IPS-18c (cell line): ENCODE measurements around the gene ZRANB2.

Source experiments
- H3K4me3 ChIP-seq: 2 replicates; pipeline ENCODE4 v1.7.0; 2013; ENCODE audit warnings: low read depth, mild to moderate bottlenecking, low read length, moderate library complexity; ENCODE audit not compliant: insufficient read depth
- H3K9me3 ChIP-seq: one replicate; pipeline ENCODE4 v1.6.1; 2013; ENCODE audit warnings: mild to moderate bottlenecking, low read length, moderate library complexity; ENCODE audit not compliant: control insufficient read depth, insufficient read depth

The ZRANB2 gene

GRCh38 chr1:71041806-71042205, 39.0 kb downstream of the ZRANB2 start:
- H3K9me3 ChIP-seq: no peaks in the 10 kb centered on the region
- no peak overlapping the region for H3K4me3 ChIP-seq

GRCh38 chr1:71039661-71040262, 41.1 kb downstream of the ZRANB2 start:
- H3K9me3 ChIP-seq: no peaks in the 10 kb centered on the region
- no peak overlapping the region for H3K4me3 ChIP-seq

GRCh38 chr1:71038942-71039341, 41.9 kb downstream of the ZRANB2 start:
- Histone ChIP-seq H3K9me3 (no peaks in the 10 kb centered on the region), H3K4me3 (no peak overlapping the region)

GRCh38 chr1:71037829-71038620, 42.8 kb downstream of the ZRANB2 start:
- Histone ChIP-seq H3K4me3 (no peak overlapping the region), H3K9me3 (no peaks in the 10 kb centered on the region)

- Histone ChIP-seq H3K4me3 (no peak overlapping the region), H3K9me3 (no peaks in the 10 kb centered on the region)
These were observed 43.8 kb downstream of the ZRANB2 start for GRCh38 chr1:71037066-71037465.

DNA sequence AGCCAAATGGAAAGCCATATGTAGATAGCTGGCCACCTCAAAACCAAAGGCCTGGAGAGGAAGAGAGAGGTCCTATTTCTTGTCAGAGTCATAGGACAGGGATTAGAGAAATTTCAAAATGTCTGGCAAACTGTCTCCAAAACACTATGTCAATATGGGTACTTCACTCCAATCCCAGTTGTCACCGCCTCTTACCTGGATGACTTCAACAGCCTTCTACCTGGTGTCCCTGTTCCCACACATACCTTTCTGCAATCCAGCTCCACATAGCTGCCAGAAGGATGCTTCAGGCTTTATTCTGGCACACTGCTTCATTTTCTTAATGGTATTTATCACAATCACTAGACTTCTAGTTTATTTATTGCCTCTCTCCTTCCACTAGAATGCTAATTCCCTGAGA, 47.7 kb downstream of the ZRANB2 start:
- H3K4me3 ChIP-seq: no peak overlapping the region; the same call in 1 of the 2 replicates
- no peaks in the 10 kb centered on the region for H3K9me3 ChIP-seq

GRCh38 chr1:71031426-71031825, 49.4 kb downstream of the ZRANB2 start:
- Histone ChIP-seq H3K9me3 (no peaks in the 10 kb centered on the region), H3K4me3 (no peak overlapping the region)

DNA sequence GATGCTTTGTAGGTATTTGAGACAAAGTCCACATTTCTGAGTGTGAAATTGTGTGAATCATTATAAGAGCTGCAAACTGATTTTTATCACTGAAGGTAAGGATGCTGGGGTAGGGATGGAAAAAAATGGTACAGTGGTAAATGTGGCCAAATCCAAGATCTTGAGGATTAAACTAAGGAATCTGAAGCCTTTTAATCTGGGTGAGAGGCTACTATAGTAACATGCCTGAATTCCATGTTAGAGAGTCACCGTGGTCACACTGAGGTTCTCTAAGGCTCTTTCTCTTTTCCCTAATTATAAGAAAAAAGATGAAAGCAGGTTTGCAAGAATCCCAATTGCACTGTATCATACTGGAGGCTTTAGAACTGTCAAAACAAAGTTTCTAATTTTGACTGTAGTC, 50.8 kb downstream of the ZRANB2 start:
- H3K4me3 ChIP-seq: no peak overlapping the region
- H3K9me3 ChIP-seq: no peaks in the 10 kb centered on the region

GRCh38 chr1:71028981-71029380, 51.9 kb downstream of the ZRANB2 start:
- Histone ChIP-seq H3K9me3 (no peaks in the 10 kb centered on the region), H3K4me3 (no peak overlapping the region)

DNA sequence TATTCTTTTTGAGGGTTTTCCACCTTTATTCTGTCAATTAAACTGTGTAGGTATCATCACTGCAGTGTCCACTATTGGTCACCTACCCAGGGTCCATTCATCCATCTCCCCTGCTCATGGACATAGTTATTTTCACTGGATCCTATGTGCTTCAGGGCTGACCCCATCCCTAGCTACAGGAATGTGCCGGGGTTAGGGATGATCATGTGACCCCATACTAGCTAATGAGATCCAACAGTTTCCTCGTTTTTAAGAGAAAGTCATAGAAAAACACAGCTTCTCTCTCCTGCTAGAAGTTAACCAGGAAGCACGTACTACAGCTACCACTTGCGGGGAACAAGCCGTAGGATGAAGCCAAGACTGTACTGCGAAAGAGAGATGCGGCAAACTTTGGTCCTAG, 52.8 kb downstream of the ZRANB2 start:
- H3K9me3 ChIP-seq: no peaks in the 10 kb centered on the region
- no peak overlapping the region for H3K4me3 ChIP-seq

GRCh38 chr1:71026093-71026492, 54.7 kb downstream of the ZRANB2 start:
- H3K9me3 ChIP-seq: no peaks in the 10 kb centered on the region
- no peak overlapping the region for H3K4me3 ChIP-seq

- no peak overlapping the region for H3K4me3 ChIP-seq
- no peaks in the 10 kb centered on the region for H3K9me3 ChIP-seq
These were observed 57.3 kb downstream of the ZRANB2 start for GRCh38 chr1:71023515-71023914.

GRCh38 chr1:71019233-71019969, 61.4 kb downstream of the ZRANB2 start:
- Histone ChIP-seq H3K4me3 (no peak overlapping the region), H3K9me3 (no peaks in the 10 kb centered on the region)

- no peaks in the 10 kb centered on the region for H3K9me3 ChIP-seq
- no peak overlapping the region for H3K4me3 ChIP-seq
These were observed 62.0 kb downstream of the ZRANB2 start for GRCh38 chr1:71018791-71019190.

DNA sequence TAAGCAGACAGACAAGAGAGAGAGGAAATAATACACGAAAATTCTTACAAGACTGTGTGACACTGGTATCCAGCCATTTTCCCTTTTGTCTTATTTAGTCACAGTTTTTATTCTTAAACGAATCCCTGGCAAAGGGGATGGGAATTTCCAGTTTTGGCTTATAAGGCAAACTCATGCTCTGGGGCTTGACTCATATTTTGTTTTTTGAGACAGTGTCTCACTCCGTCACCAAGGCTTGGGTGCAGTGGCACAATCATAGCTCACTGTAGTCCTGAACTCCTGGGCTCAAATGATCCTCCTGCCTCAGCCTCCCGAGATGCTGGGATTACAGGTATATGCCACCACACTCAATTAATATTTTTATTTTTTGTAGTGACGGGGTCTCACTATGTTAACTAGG, 65.1 kb downstream of the ZRANB2 start:
- H3K9me3 ChIP-seq: no peaks in the 10 kb centered on the region
- no peak overlapping the region for H3K4me3 ChIP-seq

DNA sequence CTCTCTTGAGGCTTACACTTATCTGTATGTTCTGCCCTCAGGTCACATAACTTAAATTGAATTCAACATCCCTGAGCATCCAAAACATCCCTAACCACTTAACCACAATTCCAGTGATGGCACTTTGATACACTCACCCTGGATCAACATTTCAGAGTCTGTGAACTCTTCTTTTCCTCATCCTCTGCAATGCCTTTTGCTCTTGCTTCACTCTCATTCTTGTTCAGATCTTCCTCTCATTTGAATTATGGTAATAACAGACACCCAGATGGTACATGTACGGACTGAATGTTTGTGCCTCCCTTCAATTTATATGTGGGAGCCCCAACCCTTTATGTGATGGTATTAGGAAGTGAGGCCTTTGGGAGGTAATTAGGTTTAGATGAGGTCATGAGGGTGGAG, 66.7 kb downstream of the ZRANB2 start:
- Histone ChIP-seq H3K9me3 (no peaks in the 10 kb centered on the region), H3K4me3 (no peak overlapping the region)
